T-cell (primary cell): ENCODE measurements around the gene CTDSPL. TPM values are rescaled to one million over a fixed set of nuclear protein-coding genes. Genes with fewer than 3 reads are reported as not detected.

Source experiments
- ATAC-seq, 4 experiments: fragments of 200-7000 bp in 3 of 4; fragments of 150-1000 bp in 1 of 4; cut with Tn5 transposase; replicated peaks in 1 of 4; 1 replicate in 3 of 4; 2 replicates in 1 of 4; pipeline ENCODE4 v1.10.0; 2021; ENCODE audit warnings: moderate library complexity in 3 of 4, mild to moderate bottlenecking in 2 of 4, moderate number of reproducible peaks in 1 of 4
- CTCF ChIA-PET, 2 donors: fragments of 300-600 bp; sonication (Branson Sonifier 250); formaldehyde crosslinking; loops; one replicate each; lab custom pipeline; 2022; ENCODE audit warnings: antibody characterized with exemption in 2 of 2; lab: Charles Lee
- POLR2A ChIA-PET, 2 donors: fragments of 300-600 bp; sonication (Branson Sonifier 250); formaldehyde crosslinking; loops; one replicate each; lab custom pipeline; 2022; ENCODE audit warnings: antibody characterized with exemption in 2 of 2; lab: Charles Lee
- DNase-seq, 35 experiments: peaks; one replicate each; pipeline versions ENCODE4 v3.0.0 to v3.0.0-alpha.2; 2013 to 2023
- H3K27ac ChIP-seq: one replicate; pipeline ENCODE4 v1.5.1; 2013; ENCODE audit warnings: low read length
- H3K27me3 ChIP-seq, 2 experiments: replicated peaks in 1 of 2; 1 replicate in 1 of 2; 2 replicates in 1 of 2; pipeline versions ENCODE4 v1.6.1 to v1.7.0; 2013; ENCODE audit warnings: low read length in 1 of 2, mixed read lengths in 1 of 2; ENCODE audit not compliant: control insufficient read depth in 2 of 2, insufficient read depth in 2 of 2; ENCODE audit errors: extremely low read depth in 1 of 2
- H3K36me3 ChIP-seq, 2 donors: 1 replicate in 1 of 2; 2 replicates in 1 of 2; pipeline versions ENCODE4 v1.6.1 to v1.7.0; 2013; ENCODE audit warnings: low read length in 1 of 2; ENCODE audit not compliant: control insufficient read depth in 2 of 2, insufficient read depth in 1 of 2; ENCODE audit errors: extremely low read depth in 1 of 2
- H3K4me1 ChIP-seq, 2 experiments: 1 replicate in 1 of 2; 2 replicates in 1 of 2; pipeline versions ENCODE4 v1.6.1 to v1.7.0; 2013; ENCODE audit warnings: low read length in 2 of 2, mixed read lengths in 1 of 2; ENCODE audit not compliant: insufficient read depth in 2 of 2, control insufficient read depth in 1 of 2; ENCODE audit errors: extremely low read depth in 1 of 2
- H3K4me3 ChIP-seq, 2 donors: 1 replicate in 1 of 2; 2 replicates in 1 of 2; pipeline versions ENCODE4 v1.5.1 to v1.7.0; 2013; ENCODE audit warnings: mild to moderate bottlenecking in 2 of 2, low read length in 1 of 2, moderate library complexity in 1 of 2; ENCODE audit not compliant: control insufficient read depth in 1 of 2; ENCODE audit errors: extremely low read depth in 1 of 2
- H3K9me3 ChIP-seq: 2 replicates; pipeline ENCODE4 v1.7.0; 2013
- H3K27ac Mint-ChIP-seq, 2 donors: one replicate each; pipeline ENCODE4 v1.8.0; 2020 to 2021; ENCODE audit warnings: mild to moderate bottlenecking in 2 of 2, mixed read lengths in 2 of 2
- H3K27me3 Mint-ChIP-seq, 2 donors: one replicate each; pipeline ENCODE4 v1.8.0; 2021 to 2022; ENCODE audit warnings: mixed read lengths in 2 of 2
- H3K36me3 Mint-ChIP-seq: one replicate; pipeline ENCODE4 v1.8.0; 2021; ENCODE audit warnings: mixed read lengths
- H3K4me1 Mint-ChIP-seq, 3 donors: one replicate each; pipeline ENCODE4 v1.8.0; 2020 to 2022; ENCODE audit warnings: mixed read lengths in 3 of 3, mild to moderate bottlenecking in 1 of 3
- H3K4me3 Mint-ChIP-seq, 3 donors: one replicate each; pipeline ENCODE4 v1.8.0; 2020 to 2022; ENCODE audit warnings: mild to moderate bottlenecking in 3 of 3, mixed read lengths in 3 of 3, moderate library complexity in 3 of 3
- H3K9me3 Mint-ChIP-seq, 3 donors: one replicate each; pipeline ENCODE4 v1.8.0; 2020 to 2022; ENCODE audit warnings: mixed read lengths in 3 of 3
- WGBS: methylation state at CpG from one replicate; pipeline ENCODE4 v1.1.5; 2013; ENCODE audit warnings: missing lambda C conversion rate; ENCODE audit not compliant: insufficient coverage; 5-methylcytosine and 5-hydroxymethylcytosine counted together
- total RNA-seq, 35 experiments: library from RNA in 6 of 35; stranded (reverse) in 6 of 35; fragments of 120-200 nt in 1 of 35; gene quantifications; one replicate each; pipeline versions ENCODE4 v1.2.1 to v1.2.4 and lab custom pipeline; 2013 to 2026

The CTDSPL gene
- total RNA-seq, 5 donors from 2014 or later (not counting 1 experiment from before 2014, with no cell fraction given), result 0.54 to 2.5 (median 2.0) TPM

DNA sequence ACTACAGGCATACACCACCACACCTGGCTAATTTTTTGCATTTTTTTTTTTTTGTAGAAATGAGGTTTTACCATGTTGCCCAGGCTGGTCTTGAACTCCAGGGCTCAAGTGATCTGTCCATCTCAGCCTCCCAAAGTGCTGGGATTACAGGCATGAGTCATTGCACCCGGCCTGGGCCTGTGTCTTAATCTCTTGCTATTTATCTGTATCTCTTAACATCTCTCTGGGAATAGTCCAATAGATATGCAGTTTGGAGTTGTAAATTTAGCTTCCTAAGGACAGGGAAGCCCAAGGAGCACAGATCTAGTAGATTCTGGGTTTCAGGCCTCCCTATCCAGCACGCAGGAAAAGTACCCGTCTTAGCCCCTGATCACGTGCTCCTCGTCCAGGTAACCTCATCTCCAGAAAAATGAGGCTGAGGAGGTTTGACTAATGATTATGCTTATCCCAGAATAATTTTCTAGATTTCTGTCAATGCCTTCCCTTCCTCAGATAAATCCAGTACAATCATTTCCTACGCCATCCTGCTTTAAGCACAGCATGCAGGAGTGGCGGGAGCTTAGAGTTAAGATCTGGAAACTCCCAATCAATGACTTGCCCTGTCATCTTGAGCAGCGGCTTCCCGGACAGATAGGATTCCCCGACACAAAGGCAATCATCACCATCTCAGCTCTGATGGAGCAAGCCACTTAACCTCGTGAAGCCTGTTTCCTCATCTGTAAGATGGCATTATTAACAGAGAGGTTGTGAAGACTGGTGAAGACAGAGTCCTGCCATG, 12.3 kb upstream of the CTDSPL start:
- H3K27ac ChIP-seq, result no peak overlapping the region
- Mint-ChIP-seq H3K4me3 (no peak overlapping the region), H3K36me3 (no peaks in the 10 kb centered on the region), H3K27ac (no peak overlapping the region), H3K27me3 (no peaks in the 10 kb centered on the region), H3K4me1 (no peaks in the 10 kb centered on the region), H3K9me3 (no peaks in the 10 kb centered on the region)
- ChIA-PET CTCF (interaction anchor here in 1 of 2 donors (0.6 kb wide), 1 partner anchor 329 kb away, joined by 5 read pairs; no protein-coding TSS in a partner anchor), POLR2A (no interaction called here)
- H3K27me3 ChIP-seq, result peaks cover 0 to 6% of the 10 kb centered on the region in 2 experiments
- ATAC-seq (no peak), DNase-seq (no peak)
- 75% methylated on average over 2 of the region's 11 CpGs for WGBS
- no peaks in the 10 kb centered on the region for H3K4me1 ChIP-seq
- H3K36me3 ChIP-seq, result no peaks in the 10 kb centered on the region
- H3K9me3 ChIP-seq, result no peaks in the 10 kb centered on the region
- no peak overlapping the region for H3K4me3 ChIP-seq

DNA sequence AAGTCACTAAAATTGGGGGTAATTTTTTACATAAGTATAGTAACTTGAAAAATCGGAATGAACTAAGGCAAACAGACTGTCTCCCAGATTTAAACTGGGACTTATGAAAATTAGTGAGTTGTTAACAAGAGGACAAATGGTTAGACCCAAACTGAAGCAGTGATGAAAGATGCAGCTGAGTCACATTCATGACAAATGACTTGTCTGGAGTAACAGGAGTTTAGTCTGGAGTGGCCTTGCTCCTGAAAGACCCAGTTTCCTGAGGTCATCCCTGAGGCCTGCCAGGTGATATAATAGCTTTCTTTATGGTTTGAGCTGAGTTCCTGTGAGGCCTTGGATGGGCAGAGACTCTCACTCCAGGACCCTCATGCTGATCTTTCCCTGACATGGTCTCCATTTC, 9.6 kb upstream of the CTDSPL start:
- DNase-seq (no peak), ATAC-seq (no peak)
- Mint-ChIP-seq H3K27ac (no peak overlapping the region), H3K4me3 (no peak overlapping the region), H3K36me3 (no peaks in the 10 kb centered on the region), H3K9me3 (no peaks in the 10 kb centered on the region), H3K27me3 (no peaks in the 10 kb centered on the region), H3K4me1 (no peaks in the 10 kb centered on the region)
- H3K4me3 ChIP-seq, result no peak overlapping the region
- POLR2A ChIA-PET, result no interaction called here
- 100% methylated on average over 1 of the region's 1 CpG for WGBS
- H3K4me1 ChIP-seq, result no peaks in the 10 kb centered on the region
- no peak overlapping the region for H3K27ac ChIP-seq
- CTCF ChIA-PET, result interaction anchor here in 1 of 2 donors (1.0 kb wide), 1 partner anchor 115 kb away, joined by 5 read pairs; no protein-coding TSS in a partner anchor
- H3K27me3 ChIP-seq, result peaks cover 0 to 10% of the 10 kb centered on the region in 2 experiments
- H3K9me3 ChIP-seq, result no peaks in the 10 kb centered on the region
- no peaks in the 10 kb centered on the region for H3K36me3 ChIP-seq

DNA sequence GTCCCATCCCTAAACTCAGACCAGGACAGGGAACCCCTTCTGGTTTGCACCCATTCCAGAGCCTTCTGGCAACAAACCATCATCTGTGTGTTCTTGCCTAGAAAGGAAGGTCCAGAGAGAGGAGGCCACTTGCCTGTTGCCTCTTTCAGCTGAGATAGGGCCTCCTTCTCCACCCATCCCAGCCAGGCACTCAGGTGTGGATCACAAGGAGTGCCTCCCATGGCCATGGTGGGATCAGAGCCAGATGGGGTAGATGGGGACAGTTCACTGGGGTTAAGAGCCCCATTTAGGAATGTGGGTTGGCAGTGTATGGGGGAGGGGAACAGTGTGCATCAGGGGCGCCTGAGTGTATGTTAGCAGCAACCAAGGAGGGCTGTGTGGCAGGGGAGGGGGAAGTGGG, 8.9 kb upstream of the CTDSPL start:
- CTCF ChIA-PET, result interaction anchor here (0.6 to 4.1 kb wide), 4 partner anchors 18 to 121 kb away, joined by 3 to 53 read pairs (median 5); no protein-coding TSS in a partner anchor
- H3K4me3 ChIP-seq, result no peak overlapping the region
- Mint-ChIP-seq H3K9me3 (no peaks in the 10 kb centered on the region), H3K27ac (no peak overlapping the region), H3K4me1 (no peaks in the 10 kb centered on the region), H3K27me3 (no peaks in the 10 kb centered on the region), H3K36me3 (no peaks in the 10 kb centered on the region), H3K4me3 (no peak overlapping the region)
- DNase-seq, result no peak
- no peak for ATAC-seq
- no peaks in the 10 kb centered on the region for H3K36me3 ChIP-seq
- peaks cover 0 to 13% of the 10 kb centered on the region in 2 experiments for H3K27me3 ChIP-seq
- no peak overlapping the region for H3K27ac ChIP-seq
- WGBS, result no CpG with 5 or more reads among the region's 1 CpG
- H3K9me3 ChIP-seq, result no peaks in the 10 kb centered on the region
- no peaks in the 10 kb centered on the region for H3K4me1 ChIP-seq
- POLR2A ChIA-PET, result no interaction called here

DNA sequence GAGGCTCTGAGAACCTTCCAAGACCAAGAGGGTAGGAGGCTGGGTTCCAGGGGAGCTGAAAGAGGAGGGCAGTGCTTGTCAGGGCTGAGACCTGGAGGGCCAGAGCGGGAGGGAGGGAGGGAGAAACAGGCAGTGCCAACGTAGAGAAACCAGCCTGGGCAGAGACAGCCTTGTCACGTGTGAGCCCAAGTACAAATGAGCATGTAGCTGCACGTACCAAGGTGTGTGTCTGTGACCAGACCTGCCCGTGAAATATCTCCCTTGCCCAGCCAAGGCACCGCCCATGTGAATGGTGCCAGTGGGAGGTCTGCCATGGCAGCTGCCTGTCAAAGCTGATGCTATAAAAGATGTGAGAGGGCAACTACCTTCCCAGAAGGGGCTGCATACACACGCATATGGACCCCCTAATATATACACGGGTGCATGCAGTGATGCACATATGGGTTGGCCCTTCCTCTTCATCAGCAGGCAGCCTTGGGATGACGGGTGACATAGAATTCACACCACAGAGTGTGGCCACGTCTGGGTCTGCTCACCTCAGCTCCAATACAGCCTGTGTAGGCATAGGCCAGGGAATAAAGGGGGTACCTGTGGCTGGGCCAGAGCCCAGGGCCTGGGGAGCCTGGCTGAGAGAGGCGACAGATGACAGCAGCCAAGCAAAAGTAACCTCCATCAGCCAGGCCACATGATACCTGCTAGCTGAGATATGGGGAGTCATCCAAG, 7.8 kb upstream of the CTDSPL start:
- Histone ChIP-seq H3K4me1 (no peaks in the 10 kb centered on the region), H3K27me3 (peaks cover 0 to 16% of the 10 kb centered on the region in 2 experiments), H3K4me3 (no peak overlapping the region), H3K9me3 (no peaks in the 10 kb centered on the region), H3K27ac (no peak overlapping the region), H3K36me3 (no peaks in the 10 kb centered on the region)
- Mint-ChIP-seq H3K36me3 (no peaks in the 10 kb centered on the region), H3K27ac (no peak overlapping the region), H3K4me3 (no peak overlapping the region), H3K9me3 (no peaks in the 10 kb centered on the region), H3K27me3 (no peaks in the 10 kb centered on the region), H3K4me1 (peaks cover 0 to 1% (median 0%) of the 10 kb centered on the region in 3 donors)
- DNase-seq (no peak), ATAC-seq (no peak)
- ChIA-PET POLR2A (no interaction called here), CTCF (interaction anchor here (0.6 to 4.1 kb wide), 5 partner anchors 16 to 120 kb away, joined by 3 to 53 read pairs (median 14); no protein-coding TSS in a partner anchor)
- 74% methylated on average over 6 of the region's 11 CpGs for WGBS

DNA sequence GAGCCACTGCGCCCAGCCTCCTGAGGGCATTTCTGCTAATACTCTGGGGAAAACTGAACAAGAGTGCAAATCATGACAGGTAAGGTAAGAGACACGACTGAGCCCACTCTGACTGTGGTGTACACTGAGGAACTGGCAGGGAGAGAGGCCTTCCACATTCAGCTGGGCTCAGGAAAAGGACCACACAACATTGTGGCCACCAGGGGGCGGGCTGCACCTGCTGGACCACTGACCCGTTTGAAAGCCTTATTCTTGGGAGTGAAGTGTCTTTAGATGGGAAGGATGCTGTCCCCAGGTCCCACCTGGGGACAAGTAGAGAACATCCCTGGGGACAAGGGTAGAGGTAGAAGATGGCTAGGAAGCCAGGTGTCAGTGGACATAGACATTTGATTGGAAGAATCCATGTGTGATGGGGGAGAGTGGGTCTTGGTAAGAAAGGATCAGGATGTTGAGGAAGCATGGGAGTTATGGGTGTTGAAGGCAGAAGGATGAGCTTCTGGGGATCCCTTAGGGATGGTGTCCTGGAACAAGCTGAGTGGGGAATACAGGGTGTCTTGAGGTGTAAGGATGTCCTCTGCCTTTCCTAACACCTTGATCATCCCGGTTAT, 6.2 kb upstream of the CTDSPL start:
- Histone ChIP-seq H3K9me3 (no peaks in the 10 kb centered on the region), H3K4me3 (no peak overlapping the region), H3K36me3 (no peaks in the 10 kb centered on the region), H3K27me3 (peaks cover 0 to 21% of the 10 kb centered on the region in 2 experiments), H3K27ac (no peak overlapping the region), H3K4me1 (peaks cover 3 to 8% of the 10 kb centered on the region in 2 experiments)
- H3K27me3 Mint-ChIP-seq, result no peaks in the 10 kb centered on the region
- ATAC-seq, result peak in 3 of 4 experiments; percentile 25 to 48 (median 35)
- DNase-seq, result peak; percentile 13 to 80 (median 62)
- H3K4me1 Mint-ChIP-seq, result peaks cover 7 to 9% (median 9%) of the 10 kb centered on the region in 3 donors
- CTCF ChIA-PET, result interaction anchor here (0.6 to 4.1 kb wide), 13 partner anchors 11 to 833 kb away, joined by 3 to 53 read pairs (median 4); no protein-coding TSS in a partner anchor
- 25% methylated on average over 4 of the region's 5 CpGs for WGBS
- no peak overlapping the region for H3K27ac Mint-ChIP-seq
- POLR2A ChIA-PET, result no interaction called here
- no peaks in the 10 kb centered on the region for H3K36me3 Mint-ChIP-seq
- H3K9me3 Mint-ChIP-seq, result no peaks in the 10 kb centered on the region
- H3K4me3 Mint-ChIP-seq, result no peak overlapping the region

DNA sequence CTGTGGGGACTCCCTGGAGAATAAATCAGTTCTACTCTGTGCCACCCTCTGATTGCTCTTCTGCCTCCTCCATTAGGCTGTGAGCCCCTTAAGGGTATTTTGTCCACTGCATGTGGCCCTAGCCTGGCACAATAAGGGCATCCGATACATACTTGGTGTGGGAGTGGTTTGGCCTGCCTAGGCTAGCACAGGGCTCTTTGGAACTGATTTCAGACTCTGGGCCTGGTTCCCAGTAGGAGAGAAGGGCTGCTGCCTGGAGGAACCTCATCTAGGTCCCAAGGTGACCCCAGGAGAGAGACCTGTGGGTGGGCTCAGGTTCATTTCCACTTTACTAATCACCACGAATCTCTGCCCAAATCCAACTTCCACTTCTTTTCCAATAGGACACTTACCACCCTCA, 5.3 kb upstream of the CTDSPL start:
- no peak overlapping the region for H3K27ac ChIP-seq
- peaks cover 3 to 16% of the 10 kb centered on the region in 2 experiments for H3K4me1 ChIP-seq
- H3K4me3 ChIP-seq, result no peak overlapping the region
- H3K9me3 ChIP-seq, result no peaks in the 10 kb centered on the region
- no peaks in the 10 kb centered on the region for H3K9me3 Mint-ChIP-seq
- H3K4me3 Mint-ChIP-seq, result no peak overlapping the region
- peaks cover 7 to 16% (median 14%) of the 10 kb centered on the region in 3 donors for H3K4me1 Mint-ChIP-seq
- no peak for DNase-seq
- H3K36me3 ChIP-seq, result no peaks in the 10 kb centered on the region
- POLR2A ChIA-PET, result no interaction called here
- peaks cover 0 to 6% of the 10 kb centered on the region in 2 donors for H3K27me3 Mint-ChIP-seq
- peaks cover 0 to 30% of the 10 kb centered on the region in 2 experiments for H3K27me3 ChIP-seq
- CTCF ChIA-PET, result interaction anchor here (0.8 to 4.1 kb wide), 8 partner anchors 10 to 242 kb away, joined by 3 to 53 read pairs (median 4); no protein-coding TSS in a partner anchor
- no peaks in the 10 kb centered on the region for H3K36me3 Mint-ChIP-seq
- ATAC-seq, result no peak
- WGBS, result 100% methylated on average over 1 of the region's 2 CpGs
- H3K27ac Mint-ChIP-seq, result peak overlapping the region in 1 of 2 donors; percentile 12
